Measurements from ENCODE around the gene TMEM231. TPM values are rescaled to one million over a fixed set of nuclear protein-coding genes. Genes with fewer than 3 reads are reported as not detected.
A peak's percentile ranks its signal among the peaks of the same experiment; 100 is the strongest.
"Not testable (repeated sequence)": the region's sequence is repeated elsewhere in the genome, so short reads cannot be mapped to it uniquely, and the experiment has no call there.

TMEM231 gene
- total and polyA plus RNA-seq, 10 donors: 2.2 to 6.7 (median 3.4) TPM

GRCh38 chr16:75526032-75526790 is 29.8 kb downstream of the TMEM231 start:
- H3K4me3 ChIP-seq: no peak overlapping the region
- TF ChIP-seq POLR2A (IDR thresholded peaks at IDR 0.05) (no peak), POLR2AphosphoS5 (IDR thresholded peaks at IDR 0.05) (no peak), CTCF (IDR thresholded peaks at IDR 0.05 in 8 of 11, conservative IDR thresholded peaks at IDR 0.05 in 3 of 11) (no peak)
- 72 to 92% (median 91%) methylated on average over 5 of the region's 5 CpGs for whole genome bisulfite sequencing, 5 donors
- H3K27ac ChIP-seq: no peak overlapping the region
- H3K27me3 ChIP-seq (replicated peaks in 1 of 7): no peaks in the 10 kb centered on the region
- no peaks in the 10 kb centered on the region for H3K4me1 ChIP-seq
- no peaks in the 10 kb centered on the region for H3K9me3 ChIP-seq
- DNase-seq: no peak
- intact Hi-C loops (cut with DNase I; ENCODE audit: low total_unique reads): no loop called here
- no peaks in the 10 kb centered on the region for H3K36me3 ChIP-seq

- TF ChIP-seq POLR2AphosphoS5 (IDR thresholded peaks at IDR 0.05) (no peak), CTCF (IDR thresholded peaks at IDR 0.05 in 8 of 11, conservative IDR thresholded peaks at IDR 0.05 in 3 of 11) (no peak), POLR2A (IDR thresholded peaks at IDR 0.05) (no peak)
- no peaks in the 10 kb centered on the region for H3K36me3 ChIP-seq
- peaks cover 0 to 17% (median 11%) of the 10 kb centered on the region in 6 donors for H3K4me1 ChIP-seq
- DNase-seq: no peak
- 94 to 96% (median 94%) methylated on average over 6 of the region's 6 CpGs for WGBS, 5 donors
- intact Hi-C loops (cut with DNase I; ENCODE audit: low total_unique reads): no loop called here
- H3K4me3 ChIP-seq: no peak overlapping the region
- no peaks in the 10 kb centered on the region for H3K27me3 ChIP-seq (replicated peaks in 1 of 7)
- no peak overlapping the region for H3K27ac ChIP-seq
- H3K9me3 ChIP-seq: no peaks in the 10 kb centered on the region
These were observed 36.9 kb downstream of the TMEM231 start for GRCh38 chr16:75519175-75519574.

GRCh38 chr16:75516189-75516966 is 39.7 kb downstream of the TMEM231 start:
- H3K27me3 ChIP-seq (replicated peaks in 1 of 7); H3K9me3 ChIP-seq; H3K36me3 ChIP-seq; intact Hi-C loops (cut with DNase I; ENCODE audit: low total_unique reads): not testable (repeated sequence)
- Histone ChIP-seq H3K4me3 (peak overlapping the region; percentile 33 to 88 (median 74)), H3K4me1 (peaks cover 0 to 17% (median 11%) of the 10 kb centered on the region in 6 donors), H3K27ac (peak overlapping the region; percentile 54 to 95 (median 92))
- DNase-seq: peak; percentile 91
- 10 to 14% (median 12%) methylated on average over 34 to 42 of the region's 42 CpGs for WGBS, 5 donors

- Histone ChIP-seq H3K9me3 (no peaks in the 10 kb centered on the region), H3K4me3 (no peak overlapping the region), H3K27me3 (replicated peaks in 1 of 7) (no peaks in the 10 kb centered on the region), H3K27ac (no peak overlapping the region), H3K4me1 (peaks cover 0 to 17% (median 11%) of the 10 kb centered on the region in 6 donors), H3K36me3 (no peaks in the 10 kb centered on the region)
- DNase-seq: no peak
- 92 to 97% (median 96%) methylated on average over 11 of the region's 11 CpGs for WGBS, 5 donors
- intact Hi-C loops (cut with DNase I; ENCODE audit: low total_unique reads): no loop called here
- TF ChIP-seq POLR2AphosphoS5 (IDR thresholded peaks at IDR 0.05) (no peak), CTCF (IDR thresholded peaks at IDR 0.05 in 8 of 11, conservative IDR thresholded peaks at IDR 0.05 in 3 of 11) (no peak), POLR2A (IDR thresholded peaks at IDR 0.05) (no peak)
These were observed 41.8 kb downstream of the TMEM231 start for GRCh38 chr16:75514296-75514695.

Measured in spleen (tissue), 11 donors.